GM12801 (cell line): Measurements from ENCODE around the gene RTRAF.

ENCODE experiments used
- TF ChIP-seq, protein P1 (sequence below): IDR thresholded peaks from one replicate; pipeline ENCODE4 v1.5.1; 2011; ENCODE audit warnings: control low read depth; ENCODE audit not compliant: insufficient read length; ENCODE audit errors: extremely low read depth

RTRAF gene

GRCh38 chr14:52012635-52013034, 23.3 kb downstream of the RTRAF start:
- TF ChIP-seq, protein P1, sequence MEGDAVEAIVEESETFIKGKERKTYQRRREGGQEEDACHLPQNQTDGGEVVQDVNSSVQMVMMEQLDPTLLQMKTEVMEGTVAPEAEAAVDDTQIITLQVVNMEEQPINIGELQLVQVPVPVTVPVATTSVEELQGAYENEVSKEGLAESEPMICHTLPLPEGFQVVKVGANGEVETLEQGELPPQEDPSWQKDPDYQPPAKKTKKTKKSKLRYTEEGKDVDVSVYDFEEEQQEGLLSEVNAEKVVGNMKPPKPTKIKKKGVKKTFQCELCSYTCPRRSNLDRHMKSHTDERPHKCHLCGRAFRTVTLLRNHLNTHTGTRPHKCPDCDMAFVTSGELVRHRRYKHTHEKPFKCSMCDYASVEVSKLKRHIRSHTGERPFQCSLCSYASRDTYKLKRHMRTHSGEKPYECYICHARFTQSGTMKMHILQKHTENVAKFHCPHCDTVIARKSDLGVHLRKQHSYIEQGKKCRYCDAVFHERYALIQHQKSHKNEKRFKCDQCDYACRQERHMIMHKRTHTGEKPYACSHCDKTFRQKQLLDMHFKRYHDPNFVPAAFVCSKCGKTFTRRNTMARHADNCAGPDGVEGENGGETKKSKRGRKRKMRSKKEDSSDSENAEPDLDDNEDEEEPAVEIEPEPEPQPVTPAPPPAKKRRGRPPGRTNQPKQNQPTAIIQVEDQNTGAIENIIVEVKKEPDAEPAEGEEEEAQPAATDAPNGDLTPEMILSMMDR = no peak

GRCh38 chr14:52013984-52014600, 24.7 kb downstream of the RTRAF start:
- TF ChIP-seq, protein P1 = no peak

- TF ChIP-seq, protein P1 = no peak
Measured at GRCh38 chr14:52014601-52015267, 25.4 kb downstream of the RTRAF start.

GRCh38 chr14:52015411-52016030, 26.2 kb downstream of the RTRAF start:
- TF ChIP-seq, protein P1 = no peak

DNA sequence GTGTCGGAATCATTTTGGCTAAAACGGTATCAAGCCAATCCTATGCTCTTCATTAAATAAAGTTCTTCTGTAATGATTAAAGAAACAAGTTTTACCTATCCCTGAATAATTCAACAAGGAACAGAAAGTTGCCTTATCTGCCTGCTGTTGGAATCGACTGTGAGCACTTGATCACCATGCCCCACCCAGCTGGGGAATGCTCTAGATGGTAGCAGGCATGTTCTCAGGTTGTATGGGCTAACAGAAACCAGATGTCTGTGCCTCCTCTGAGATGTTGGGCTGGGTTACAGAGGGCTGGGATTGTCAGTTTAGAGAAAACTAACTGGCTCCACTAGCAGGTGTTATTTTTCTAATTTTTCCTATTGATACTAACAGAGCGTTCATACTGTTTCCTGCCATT, 28.9 kb downstream of the RTRAF start:
- TF ChIP-seq, protein P1 = no peak

GRCh38 chr14:52018970-52019369, 29.6 kb downstream of the RTRAF start:
- TF ChIP-seq, protein P1 = no peak

GRCh38 chr14:52020161-52020714, 30.9 kb downstream of the RTRAF start:
- TF ChIP-seq, protein P1 = no peak
